Transverse colon (tissue), 4 donors: ENCODE results near the gene TBC1D21. TPM values are rescaled to one million over a fixed set of nuclear protein-coding genes. Genes with fewer than 3 reads are reported as not detected.

Source experiments
- DNase-seq: peaks from one replicate; pipeline ENCODE4 v3.0.0-alpha.2; 2019
- H3K27ac ChIP-seq, 4 donors: fragments of 200-600 bp; sonication (generic); 2 replicates each; pipeline ENCODE4 v1.5.1; 2016 to 2018; ENCODE audit warnings: inconsistent platforms in 4 of 4
- H3K27me3 ChIP-seq: fragments of 200-600 bp; sonication (generic); 2 replicates; pipeline ENCODE4 v1.5.1; 2017; ENCODE audit warnings: inconsistent platforms
- H3K36me3 ChIP-seq, 4 donors: fragments of 200-600 bp; sonication (generic); 2 replicates each; pipeline ENCODE4 v1.5.1; 2017 to 2019; ENCODE audit warnings: inconsistent platforms in 4 of 4
- H3K4me1 ChIP-seq, 4 donors: fragments of 200-600 bp; sonication (generic); 2 replicates each; pipeline ENCODE4 v1.5.1; 2017 to 2020; ENCODE audit warnings: inconsistent platforms in 4 of 4
- H3K4me3 ChIP-seq, 4 donors: fragments of 200-600 bp; sonication (generic); 1 replicate in 1 of 4; 2 replicates in 3 of 4; pipeline versions ENCODE4 v1.5.1 to v1.6.1; 2017 to 2019; ENCODE audit warnings: inconsistent platforms in 4 of 4
- H3K9me3 ChIP-seq, 2 donors: fragments of 200-600 bp; sonication (generic); 2 replicates each; pipeline ENCODE4 v1.5.1; 2017 to 2019; ENCODE audit warnings: inconsistent platforms in 2 of 2
- EP300 ChIP-seq: sonication (generic); formaldehyde crosslinking; IDR thresholded peaks from one replicate; pipeline ENCODE4 v1.6.1; 2017; ENCODE audit warnings: antibody characterized with exemption, low read depth
- POLR2A ChIP-seq: fragments of 450-650 bp; IDR thresholded peaks from one replicate; pipeline ENCODE4 v1.6.1; 2016; ENCODE audit warnings: antibody characterized with exemption, mild to moderate bottlenecking, moderate library complexity
- POLR2AphosphoS5 ChIP-seq, 3 donors: sonication (generic); formaldehyde crosslinking; IDR thresholded peaks; one replicate each; pipeline ENCODE4 v1.6.1; 2016; ENCODE audit warnings: antibody characterized with exemption in 3 of 3
- WGBS, 2 donors: methylation state at CpG; one replicate each; pipeline ENCODE4 v1.1.5; 2018; ENCODE audit warnings: low coverage in 1 of 2; 5-methylcytosine and 5-hydroxymethylcytosine counted together
- in situ Hi-C, 4 donors: fragments of 200-750 bp; cut with MboI; loops; one replicate each; pipeline versions ENCODE4 v1.15.0 to v1.15.1; 2017; ENCODE audit warnings: low sequenced_read_pairs in 3 of 4, low pct_ligation_motif_present in 1 of 4, low pct_unique_long_range_greater_than_20kb in 1 of 4
- intact Hi-C: fragments of 100-400 bp; cut with DNase I; formaldehyde crosslinking; loops from one replicate; pipeline ENCODE4 v1.15.1; 2023; ENCODE audit warnings: low total_unique reads
- total RNA-seq, 4 donors: library from RNA; depleted of rRNA; stranded (reverse); fragments of >200 nt; gene quantifications; one replicate each; pipeline ENCODE4 v1.1.0, GENCODE V29; 2016
- TF ChIP-seq, protein P1 (sequence below), 5 experiments: fragments of 200-600 bp in 3 of 5; fragments of 450-650 bp in 2 of 5; sonication (generic) in 3 of 5; IDR thresholded peaks; 1 replicate in 2 of 5; 2 replicates in 3 of 5; pipeline ENCODE4 v1.5.1; 2016 to 2017; ENCODE audit warnings: antibody characterized with exemption in 5 of 5, inconsistent platforms in 3 of 5, mild to moderate bottlenecking in 2 of 5, moderate library complexity in 1 of 5

Gene TBC1D21
- total RNA-seq, 4 donors from 2014 or later, result not detected

GRCh38 chr15:73870700-73871408, 2.5 kb upstream of the TBC1D21 start:
- intact Hi-C loops, result no loop called here
- peak; percentile 19 for DNase-seq
- 18 to 46% methylated on average over 4 to 17 of the region's 17 CpGs for WGBS, 2 donors

GRCh38 chr15:73872346-73872745, 1.0 kb upstream of the TBC1D21 start:
- TF ChIP-seq, protein P1, sequence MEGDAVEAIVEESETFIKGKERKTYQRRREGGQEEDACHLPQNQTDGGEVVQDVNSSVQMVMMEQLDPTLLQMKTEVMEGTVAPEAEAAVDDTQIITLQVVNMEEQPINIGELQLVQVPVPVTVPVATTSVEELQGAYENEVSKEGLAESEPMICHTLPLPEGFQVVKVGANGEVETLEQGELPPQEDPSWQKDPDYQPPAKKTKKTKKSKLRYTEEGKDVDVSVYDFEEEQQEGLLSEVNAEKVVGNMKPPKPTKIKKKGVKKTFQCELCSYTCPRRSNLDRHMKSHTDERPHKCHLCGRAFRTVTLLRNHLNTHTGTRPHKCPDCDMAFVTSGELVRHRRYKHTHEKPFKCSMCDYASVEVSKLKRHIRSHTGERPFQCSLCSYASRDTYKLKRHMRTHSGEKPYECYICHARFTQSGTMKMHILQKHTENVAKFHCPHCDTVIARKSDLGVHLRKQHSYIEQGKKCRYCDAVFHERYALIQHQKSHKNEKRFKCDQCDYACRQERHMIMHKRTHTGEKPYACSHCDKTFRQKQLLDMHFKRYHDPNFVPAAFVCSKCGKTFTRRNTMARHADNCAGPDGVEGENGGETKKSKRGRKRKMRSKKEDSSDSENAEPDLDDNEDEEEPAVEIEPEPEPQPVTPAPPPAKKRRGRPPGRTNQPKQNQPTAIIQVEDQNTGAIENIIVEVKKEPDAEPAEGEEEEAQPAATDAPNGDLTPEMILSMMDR (IDR thresholded peaks at IDR 0.05), result no peak
- TF ChIP-seq POLR2AphosphoS5 (IDR thresholded peaks at IDR 0.05) (no peak), POLR2A (no peak), EP300 (no peak)
- Histone ChIP-seq H3K4me1 (no peaks in the 10 kb centered on the region), H3K27ac (no peak overlapping the region), H3K27me3 (peaks cover 39% of the 10 kb centered on the region), H3K4me3 (no peak overlapping the region), H3K36me3 (no peaks in the 10 kb centered on the region), H3K9me3 (no peaks in the 10 kb centered on the region)
- no peak for DNase-seq
- intact Hi-C loops, result no loop called here
- in situ Hi-C loops, result no loop called here
- 76% methylated on average over 3 to 5 of the region's 5 CpGs for WGBS, 2 donors

More at GRCh38 chr15:73870700-73871408, 2.5 kb upstream of the TBC1D21 start:
- Histone ChIP-seq H3K4me1 (no peaks in the 10 kb centered on the region), H3K9me3 (no peaks in the 10 kb centered on the region), H3K4me3 (no peak overlapping the region), H3K27ac (no peak overlapping the region), H3K36me3 (no peaks in the 10 kb centered on the region), H3K27me3 (peaks cover 43% of the 10 kb centered on the region)
- TF ChIP-seq POLR2A (no peak), EP300 (no peak), POLR2AphosphoS5 (IDR thresholded peaks at IDR 0.05) (no peak)
- TF ChIP-seq, protein P1 (IDR thresholded peaks at IDR 0.05), result no peak
- in situ Hi-C loops, result no loop called here

DNA sequence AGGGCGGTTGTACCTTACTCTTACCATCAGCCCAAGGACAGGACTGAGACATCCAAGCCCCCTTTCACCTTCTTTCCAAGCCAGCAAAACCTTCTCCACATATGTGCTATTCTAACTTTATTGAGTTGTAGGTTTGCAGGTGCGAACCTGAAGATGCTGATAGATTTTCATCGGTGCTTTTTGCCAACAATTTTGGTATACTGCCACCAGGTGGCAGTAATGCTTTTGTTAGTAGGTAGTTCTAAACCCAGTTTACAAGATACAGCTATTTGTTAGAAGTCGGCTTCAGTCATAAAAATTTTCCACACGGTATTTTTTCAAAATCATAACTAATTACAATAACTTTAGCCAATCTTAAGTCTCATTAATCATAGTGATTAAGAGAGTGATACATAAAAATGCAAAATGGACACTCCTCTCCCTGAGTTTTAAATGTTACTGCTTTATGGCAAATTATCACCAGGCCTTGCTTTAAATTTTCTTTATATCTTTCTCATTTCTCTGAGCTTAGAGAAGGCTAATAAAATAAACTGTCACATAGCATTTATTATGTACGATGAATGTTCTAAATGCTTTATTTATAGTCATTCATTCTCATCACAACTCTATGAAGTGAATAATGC, 636 bp downstream of the TBC1D21 start:
- intact Hi-C loops (no loop called here), in situ Hi-C loops (no loop called here)
- TF ChIP-seq POLR2A (no peak), POLR2AphosphoS5 (IDR thresholded peaks at IDR 0.05) (no peak), EP300 (no peak)
- TF ChIP-seq, protein P1 (IDR thresholded peaks at IDR 0.05), result peak; percentile 54 to 72 (median 58)
- Histone ChIP-seq H3K9me3 (no peaks in the 10 kb centered on the region), H3K4me3 (no peak overlapping the region), H3K36me3 (no peaks in the 10 kb centered on the region), H3K27ac (no peak overlapping the region), H3K27me3 (peaks cover 25% of the 10 kb centered on the region), H3K4me1 (no peaks in the 10 kb centered on the region)
- no peak for DNase-seq
- 15 to 27% methylated on average over 5 to 6 of the region's 6 CpGs for WGBS, 2 donors

GRCh38 chr15:73879426-73879825, 6.1 kb downstream of the TBC1D21 start:
- TF ChIP-seq EP300 (no peak), POLR2AphosphoS5 (IDR thresholded peaks at IDR 0.05) (no peak), POLR2A (no peak)
- TF ChIP-seq, protein P1 (IDR thresholded peaks at IDR 0.05), result no peak
- Histone ChIP-seq H3K27me3 (peaks cover 4% of the 10 kb centered on the region), H3K4me1 (no peaks in the 10 kb centered on the region), H3K27ac (no peak overlapping the region), H3K36me3 (no peaks in the 10 kb centered on the region), H3K9me3 (no peaks in the 10 kb centered on the region), H3K4me3 (no peak overlapping the region)
- intact Hi-C loops (no loop called here), in situ Hi-C loops (no loop called here)
- 71 to 73% methylated on average over 2 to 3 of the region's 3 CpGs for WGBS, 2 donors
- no peak for DNase-seq
